ENCODE data around the gene OR2A42. TPM values are rescaled to one million over a fixed set of nuclear protein-coding genes. Genes with fewer than 3 reads are reported as not detected.
"Not testable (repeated sequence)": the region's sequence is repeated elsewhere in the genome, so short reads cannot be mapped to it uniquely, and the experiment has no call there.

Gene OR2A42, protein sequence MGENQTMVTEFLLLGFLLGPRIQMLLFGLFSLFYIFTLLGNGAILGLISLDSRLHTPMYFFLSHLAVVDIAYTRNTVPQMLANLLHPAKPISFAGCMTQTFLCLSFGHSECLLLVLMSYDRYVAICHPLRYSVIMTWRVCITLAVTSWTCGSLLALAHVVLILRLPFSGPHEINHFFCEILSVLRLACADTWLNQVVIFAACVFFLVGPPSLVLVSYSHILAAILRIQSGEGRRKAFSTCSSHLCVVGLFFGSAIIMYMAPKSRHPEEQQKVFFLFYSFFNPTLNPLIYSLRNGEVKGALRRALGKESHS
- total RNA-seq (2014; rRNA removed), result 0.40 TPM in 1 of 2 replicates, not detected in the other
- Bru-seq, nascent RNA, result percentile 10 among the genes with signal in this experiment
- not detected for BruChase-seq, experiment 1, labeled RNA remaining after a 6-hour chase
- BruChase-seq, experiment 2, labeled RNA remaining after a 2-hour chase, result percentile 9 among the genes with signal in this experiment
- long read RNA-seq, result 0 reads

DNA sequence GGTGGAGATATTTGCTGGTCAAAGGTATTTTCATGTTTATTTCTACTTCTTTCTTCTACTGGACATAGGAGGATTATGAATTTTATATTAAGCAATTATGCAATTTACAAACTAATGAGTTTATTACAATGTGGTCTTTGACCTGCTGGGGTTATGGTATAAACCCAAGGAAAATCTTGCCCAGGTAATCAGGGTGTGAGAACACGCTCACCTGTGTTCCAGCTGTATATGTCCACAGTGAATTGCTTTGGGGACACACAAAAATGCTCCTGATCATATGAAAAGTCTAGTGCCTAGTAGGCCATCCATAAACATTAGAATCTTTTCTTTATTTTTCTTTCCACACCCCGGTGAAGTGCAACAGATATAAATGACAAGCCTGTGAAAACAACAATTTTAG, at the start of gene OR2A42:
Gene OR2A42, minus strand, starts transcription at position 241 of the 400 bp plus-strand sequence. CDS start 6,762 bp downstream, outside the sequence.
- H3K36me3 ChIP-seq (ENCODE audit: low read depth, low read length); POLR2A ChIA-PET (ENCODE audit: unreplicated experiment); H4K20me1 ChIP-seq (ENCODE audit: low read length); CTCF ChIA-PET; H3K9me3 ChIP-seq (ENCODE audit: low read length); H3K4me3 ChIP-seq (ENCODE audit: low read length); H3K79me2 ChIP-seq (ENCODE audit: low read length); BruUV-seq (replicated peaks); ATAC-seq; H3K9me2 ChIP-seq (replicated peaks; ENCODE audit: low read length); H3K9ac ChIP-seq (ENCODE audit: low read length); DNase-seq; H3F3A ChIP-seq (ENCODE audit: low read length, unreplicated experiment); H2AFZ ChIP-seq (ENCODE audit: low read length); H3K4me2 ChIP-seq (ENCODE audit: low read length); intact Hi-C loops (cut with micrococcal nuclease); H3K27me3 ChIP-seq (ENCODE audit: low read length); H3K4me1 ChIP-seq (ENCODE audit: insufficient read depth, low read length); H3K27ac ChIP-seq (ENCODE audit: low read length): not testable (repeated sequence)

DNA sequence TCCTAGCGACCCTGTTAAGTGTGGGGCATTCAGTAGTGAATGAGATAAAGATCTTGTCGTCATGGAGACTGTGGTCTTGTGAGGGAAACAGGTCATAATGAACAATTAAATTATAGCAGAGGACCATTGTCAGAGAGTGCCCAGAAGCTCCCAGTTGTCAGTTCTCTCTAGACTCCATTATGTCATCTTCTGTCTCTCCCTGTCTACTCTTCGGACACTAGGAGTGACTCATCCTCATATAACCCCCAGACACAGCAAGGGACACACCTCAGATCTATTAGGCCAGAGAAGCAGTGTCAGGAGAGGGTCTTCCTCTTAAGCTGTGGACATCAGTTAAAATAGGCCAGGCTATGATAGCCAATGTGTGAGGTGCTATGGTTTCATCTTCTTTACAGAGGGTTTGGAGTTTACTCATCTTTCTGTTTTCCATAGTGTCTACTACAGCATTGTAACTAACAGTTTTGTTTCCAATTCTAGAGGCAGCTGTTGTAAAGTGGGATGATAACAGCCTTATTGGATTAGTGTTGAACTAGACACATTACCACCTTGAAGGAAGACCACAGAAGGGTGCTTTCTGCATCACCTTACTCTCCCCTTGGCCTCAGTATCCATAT, 47.9 kb upstream of the OR2A42 start:
- H4K20me1 ChIP-seq (ENCODE audit: low read length); H3K9ac ChIP-seq (ENCODE audit: low read length); CTCF ChIA-PET; H3K4me3 ChIP-seq (ENCODE audit: low read length); H3F3A ChIP-seq (ENCODE audit: low read length, unreplicated experiment); H3K27me3 ChIP-seq (ENCODE audit: low read length); H3K9me3 ChIP-seq (ENCODE audit: low read length); H3K4me1 ChIP-seq (ENCODE audit: insufficient read depth, low read length); POLR2A ChIA-PET (ENCODE audit: unreplicated experiment); H3K27ac ChIP-seq (ENCODE audit: low read length); BruUV-seq (replicated peaks); H3K36me3 ChIP-seq (ENCODE audit: low read depth, low read length); H3K9me2 ChIP-seq (replicated peaks; ENCODE audit: low read length); H3K79me2 ChIP-seq (ENCODE audit: low read length); intact Hi-C loops (cut with micrococcal nuclease); DNase-seq; H2AFZ ChIP-seq (ENCODE audit: low read length); H3K4me2 ChIP-seq (ENCODE audit: low read length): not testable (repeated sequence)
- peak; percentile 49; the same call in 1 of the 2 replicates for ATAC-seq

DNA sequence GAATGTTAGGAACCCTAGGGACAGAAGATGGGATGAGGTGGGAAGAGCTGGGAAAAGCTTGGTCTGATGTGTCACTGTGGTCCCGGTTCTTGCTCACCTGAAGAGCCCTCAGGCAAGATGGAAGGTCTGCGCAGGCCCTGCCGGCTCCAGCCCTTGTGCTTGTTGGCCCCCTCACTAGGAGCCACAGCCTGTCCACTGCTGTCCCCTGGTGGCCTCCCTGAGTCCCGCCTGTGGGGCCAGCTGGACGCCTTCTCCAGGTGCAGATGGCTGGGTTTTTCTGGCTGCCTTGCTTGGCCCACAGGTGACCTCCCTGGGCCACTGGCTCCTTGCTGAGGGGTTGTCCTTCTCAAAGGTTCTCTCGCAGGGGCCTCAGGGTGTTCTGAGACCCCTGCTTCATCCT, 44.3 kb upstream of the OR2A42 start:
- H3K27me3 ChIP-seq (ENCODE audit: low read length); DNase-seq; H3K4me1 ChIP-seq (ENCODE audit: insufficient read depth, low read length); POLR2A ChIA-PET (ENCODE audit: unreplicated experiment); intact Hi-C loops (cut with micrococcal nuclease); H2AFZ ChIP-seq (ENCODE audit: low read length); H3K36me3 ChIP-seq (ENCODE audit: low read depth, low read length); H3K9me2 ChIP-seq (replicated peaks; ENCODE audit: low read length); H3K4me3 ChIP-seq (ENCODE audit: low read length); BruUV-seq (replicated peaks); H3K4me2 ChIP-seq (ENCODE audit: low read length); H3K79me2 ChIP-seq (ENCODE audit: low read length); CTCF ChIA-PET; H3K27ac ChIP-seq (ENCODE audit: low read length); H3K9me3 ChIP-seq (ENCODE audit: low read length); H3K9ac ChIP-seq (ENCODE audit: low read length); H4K20me1 ChIP-seq (ENCODE audit: low read length); H3F3A ChIP-seq (ENCODE audit: low read length, unreplicated experiment): not testable (repeated sequence)
- peak; percentile 51 for ATAC-seq

DNA sequence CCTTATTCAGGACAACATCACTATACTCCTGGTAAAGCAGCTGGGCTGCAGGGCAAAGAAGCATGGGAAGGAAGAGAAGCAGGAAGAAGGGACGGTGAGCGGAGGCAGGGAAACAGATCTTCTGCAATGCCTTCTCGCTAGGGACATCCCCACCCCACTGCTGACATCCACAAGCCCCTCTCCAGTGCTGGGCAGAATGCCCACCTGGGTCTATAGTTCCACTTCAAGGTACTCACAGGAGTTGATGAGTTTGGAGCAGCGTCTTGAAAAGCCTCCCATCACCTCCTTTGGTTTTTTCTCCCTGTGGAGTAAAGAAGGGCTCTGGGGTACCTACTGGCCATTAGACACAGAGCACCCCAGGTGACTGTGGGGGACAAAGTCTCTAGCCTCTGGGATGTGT, 43.1 kb upstream of the OR2A42 start:
- intact Hi-C loops (cut with micrococcal nuclease); H3K9me2 ChIP-seq (replicated peaks; ENCODE audit: low read length); H3K27me3 ChIP-seq (ENCODE audit: low read length); BruUV-seq (replicated peaks); ATAC-seq; CTCF ChIA-PET; H3K9me3 ChIP-seq (ENCODE audit: low read length); H3K4me2 ChIP-seq (ENCODE audit: low read length); H4K20me1 ChIP-seq (ENCODE audit: low read length); DNase-seq; POLR2A ChIA-PET (ENCODE audit: unreplicated experiment); H3K4me3 ChIP-seq (ENCODE audit: low read length); H3K79me2 ChIP-seq (ENCODE audit: low read length); H2AFZ ChIP-seq (ENCODE audit: low read length); H3F3A ChIP-seq (ENCODE audit: low read length, unreplicated experiment); H3K9ac ChIP-seq (ENCODE audit: low read length); H3K4me1 ChIP-seq (ENCODE audit: insufficient read depth, low read length); H3K27ac ChIP-seq (ENCODE audit: low read length); H3K36me3 ChIP-seq (ENCODE audit: low read depth, low read length): not testable (repeated sequence)

DNA sequence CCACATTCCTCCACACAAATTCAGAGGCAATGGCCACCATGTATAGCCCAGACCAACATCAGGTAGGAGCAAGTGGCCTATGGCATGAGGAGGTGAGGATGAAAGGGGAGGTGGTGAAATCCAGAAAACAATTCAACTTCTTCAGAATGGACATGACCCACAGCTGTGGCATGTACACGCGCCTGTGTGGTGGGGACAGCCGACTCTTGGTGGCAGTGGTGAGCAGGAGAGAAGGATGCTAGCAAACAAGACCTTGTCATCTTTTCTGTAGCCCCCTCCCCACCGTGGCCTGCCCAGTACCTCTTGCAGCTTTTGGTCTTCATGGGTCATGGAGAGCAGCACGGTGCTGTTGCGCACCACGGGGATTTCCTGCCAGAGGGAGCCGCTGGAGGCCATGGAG, 42.6 kb upstream of the OR2A42 start:
- H3F3A ChIP-seq (ENCODE audit: low read length, unreplicated experiment); H3K9me3 ChIP-seq (ENCODE audit: low read length); H3K27ac ChIP-seq (ENCODE audit: low read length); H4K20me1 ChIP-seq (ENCODE audit: low read length); H3K4me2 ChIP-seq (ENCODE audit: low read length); POLR2A ChIA-PET (ENCODE audit: unreplicated experiment); H3K9ac ChIP-seq (ENCODE audit: low read length); H2AFZ ChIP-seq (ENCODE audit: low read length); H3K4me1 ChIP-seq (ENCODE audit: insufficient read depth, low read length); intact Hi-C loops (cut with micrococcal nuclease); H3K4me3 ChIP-seq (ENCODE audit: low read length); H3K27me3 ChIP-seq (ENCODE audit: low read length); CTCF ChIA-PET; H3K79me2 ChIP-seq (ENCODE audit: low read length); DNase-seq; H3K9me2 ChIP-seq (replicated peaks; ENCODE audit: low read length); BruUV-seq (replicated peaks); H3K36me3 ChIP-seq (ENCODE audit: low read depth, low read length): not testable (repeated sequence)
- peak; percentile 33; the same call in 1 of the 2 replicates for ATAC-seq

DNA sequence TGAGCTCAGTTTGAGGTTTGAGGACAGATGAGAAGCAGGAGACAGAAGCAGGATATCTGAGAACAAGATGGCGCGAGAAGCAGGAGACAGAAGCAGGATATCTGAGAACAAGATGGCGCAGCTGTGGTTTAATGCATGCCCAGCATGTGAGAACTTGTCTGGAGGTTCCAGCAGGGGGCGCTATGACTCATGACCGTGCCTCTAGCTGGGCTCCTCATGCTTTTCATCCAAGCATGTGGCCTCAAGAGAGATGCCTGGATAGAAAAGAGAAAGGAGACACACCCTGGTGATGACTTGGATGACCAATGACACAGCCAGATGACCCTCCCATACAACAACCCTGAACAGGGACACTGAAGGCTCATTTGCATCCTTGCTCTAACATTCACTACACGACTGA, 40.6 kb upstream of the OR2A42 start:
- not testable (repeated sequence) for H3K9ac ChIP-seq (ENCODE audit: low read length)

More for the DNA sequence above, 40.6 kb upstream of the OR2A42 start:
- H4K20me1 ChIP-seq (ENCODE audit: low read length); H3K4me3 ChIP-seq (ENCODE audit: low read length); DNase-seq; H3K9me3 ChIP-seq (ENCODE audit: low read length); H3F3A ChIP-seq (ENCODE audit: low read length, unreplicated experiment); POLR2A ChIA-PET (ENCODE audit: unreplicated experiment); H3K79me2 ChIP-seq (ENCODE audit: low read length); H3K27me3 ChIP-seq (ENCODE audit: low read length); CTCF ChIA-PET; H2AFZ ChIP-seq (ENCODE audit: low read length); H3K27ac ChIP-seq (ENCODE audit: low read length); BruUV-seq (replicated peaks); H3K4me1 ChIP-seq (ENCODE audit: insufficient read depth, low read length); H3K4me2 ChIP-seq (ENCODE audit: low read length); ATAC-seq; H3K9me2 ChIP-seq (replicated peaks; ENCODE audit: low read length); H3K36me3 ChIP-seq (ENCODE audit: low read depth, low read length); intact Hi-C loops (cut with micrococcal nuclease): not testable (repeated sequence)
